Activated CD4-positive, alpha-beta memory T cell treated with anti-CD3 and anti-CD28 coated beads for 36 hours (primary cell): ENCODE results near the gene ATP6AP2. TPM values are rescaled to one million over a fixed set of nuclear protein-coding genes. Genes with fewer than 3 reads are reported as not detected.
A peak's percentile ranks its signal among the peaks of the same experiment; 100 is the strongest.

Source experiments
- CTCF ChIA-PET: fragments of 350-600 bp; sonication (Branson Sonifier 250); formaldehyde crosslinking; loops from one replicate; lab custom pipeline; 2021; ENCODE audit warnings: antibody characterized with exemption, inconsistent platforms; lab: Charles Lee
- POLR2A ChIA-PET: fragments of 350-600 bp; sonication (Branson Sonifier 250); formaldehyde crosslinking; loops from one replicate; lab custom pipeline; 2021; ENCODE audit warnings: antibody characterized with exemption; lab: Charles Lee
- DNase-seq: peaks from one replicate; pipeline ENCODE4 v3.0.0-alpha.2; 2020
- H3K27ac Mint-ChIP-seq: one replicate; pipeline ENCODE4 v1.8.0; 2021; ENCODE audit warnings: mixed read lengths
- H3K27me3 Mint-ChIP-seq: one replicate; pipeline ENCODE4 v1.8.0; 2021; ENCODE audit warnings: mixed read lengths
- H3K36me3 Mint-ChIP-seq: one replicate; pipeline ENCODE4 v1.8.0; 2021; ENCODE audit warnings: mixed read lengths
- H3K4me1 Mint-ChIP-seq: one replicate; pipeline ENCODE4 v1.8.0; 2021; ENCODE audit warnings: low read depth, mixed read lengths
- H3K4me3 Mint-ChIP-seq: one replicate; pipeline ENCODE4 v1.8.0; 2021; ENCODE audit warnings: mild to moderate bottlenecking, mixed read lengths
- H3K9me3 Mint-ChIP-seq: one replicate; pipeline ENCODE4 v1.8.0; 2021; ENCODE audit warnings: mixed read lengths
- intact Hi-C: fragments of 100-400 bp; cut with micrococcal nuclease; formaldehyde crosslinking; loops from one replicate; pipeline ENCODE4 v1.15.1; 2023
- total RNA-seq, 2 experiments: library from RNA; stranded (reverse); gene quantifications; one replicate each; pipeline ENCODE4 v1.2.3, GENCODE V29; 2021

ATP6AP2 gene
- total RNA-seq, 2 experiments from 2014 or later = 62.5 to 65.5 TPM

GRCh38 chrX:40617566-40617965, 36.8 kb downstream of the ATP6AP2 start:
- intact Hi-C loops = no loop called here
- H3K4me1 Mint-ChIP-seq = no peaks in the 10 kb centered on the region
- no peak overlapping the region for H3K4me3 Mint-ChIP-seq
- no peaks in the 10 kb centered on the region for H3K27me3 Mint-ChIP-seq
- no peaks in the 10 kb centered on the region for H3K36me3 Mint-ChIP-seq
- no peak for DNase-seq
- ChIA-PET POLR2A (no interaction called here), CTCF (no interaction called here)
- no peak overlapping the region for H3K27ac Mint-ChIP-seq
- H3K9me3 Mint-ChIP-seq = no peaks in the 10 kb centered on the region

GRCh38 chrX:40622479-40623138, 41.8 kb downstream of the ATP6AP2 start:
- Mint-ChIP-seq H3K36me3 (no peaks in the 10 kb centered on the region), H3K4me1 (no peaks in the 10 kb centered on the region)

GRCh38 chrX:40623139-40623536, 42.4 kb downstream of the ATP6AP2 start, which contains the start of gene MPC1L:
TSS of gene MPC1L (plus strand) at chrX:40623428. CDS start at chrX:40623566, 138 bp downstream.
- intact Hi-C loops = no loop called here
- Mint-ChIP-seq H3K27me3 (no peaks in the 10 kb centered on the region), H3K4me1 (no peaks in the 10 kb centered on the region), H3K4me3 (no peak within 1 kb of the TSS), H3K36me3 (no peaks in the 10 kb centered on the region), H3K27ac (no peak within 1 kb of the TSS), H3K9me3 (no peaks in the 10 kb centered on the region)
- DNase-seq = no peak
- ChIA-PET CTCF (no interaction called here), POLR2A (no interaction called here)

More at GRCh38 chrX:40622479-40623138, 41.8 kb downstream of the ATP6AP2 start:
- POLR2A ChIA-PET = no interaction called here
- CTCF ChIA-PET = no interaction called here
- H3K9me3 Mint-ChIP-seq = no peaks in the 10 kb centered on the region
- H3K27me3 Mint-ChIP-seq = no peaks in the 10 kb centered on the region
- DNase-seq = no peak
- intact Hi-C loops = no loop called here
- H3K4me3 Mint-ChIP-seq = no peak overlapping the region
- no peak overlapping the region for H3K27ac Mint-ChIP-seq

- Mint-ChIP-seq H3K27me3 (no peaks in the 10 kb centered on the region), H3K36me3 (no peaks in the 10 kb centered on the region), H3K27ac (no peak overlapping the region), H3K4me3 (no peak overlapping the region), H3K9me3 (no peaks in the 10 kb centered on the region), H3K4me1 (no peaks in the 10 kb centered on the region)
- ChIA-PET POLR2A (no interaction called here), CTCF (no interaction called here)
- DNase-seq = no peak
- intact Hi-C loops = no loop called here
Measured at GRCh38 chrX:40623665-40624064, 42.9 kb downstream of the ATP6AP2 start.

- Mint-ChIP-seq H3K36me3 (no peaks in the 10 kb centered on the region), H3K4me1 (no peaks in the 10 kb centered on the region), H3K4me3 (no peak overlapping the region), H3K9me3 (no peaks in the 10 kb centered on the region), H3K27me3 (no peaks in the 10 kb centered on the region), H3K27ac (no peak overlapping the region)
- CTCF ChIA-PET = no interaction called here
- no peak for DNase-seq
- intact Hi-C loops = no loop called here
- POLR2A ChIA-PET = no interaction called here
Measured at GRCh38 chrX:40625294-40625693, 44.5 kb downstream of the ATP6AP2 start.

GRCh38 chrX:40628506-40628905, 47.7 kb downstream of the ATP6AP2 start:
- H3K36me3 Mint-ChIP-seq = peaks cover 3% of the 10 kb centered on the region
- CTCF ChIA-PET = no interaction called here

GRCh38 chrX:40632199-40632598, 51.4 kb downstream of the ATP6AP2 start:
- no peak for DNase-seq
- H3K27me3 Mint-ChIP-seq = no peaks in the 10 kb centered on the region
- no peaks in the 10 kb centered on the region for H3K9me3 Mint-ChIP-seq
- intact Hi-C loops = no loop called here
- POLR2A ChIA-PET = no interaction called here
- H3K4me1 Mint-ChIP-seq = peaks cover 10% of the 10 kb centered on the region
- H3K36me3 Mint-ChIP-seq = peaks cover 23% of the 10 kb centered on the region
- no peak overlapping the region for H3K27ac Mint-ChIP-seq
- H3K4me3 Mint-ChIP-seq = no peak overlapping the region
- CTCF ChIA-PET = no interaction called here

More at GRCh38 chrX:40628506-40628905, 47.7 kb downstream of the ATP6AP2 start:
- intact Hi-C loops = no loop called here
- Mint-ChIP-seq H3K27ac (no peak overlapping the region), H3K4me1 (peaks cover 5% of the 10 kb centered on the region), H3K9me3 (no peaks in the 10 kb centered on the region), H3K27me3 (no peaks in the 10 kb centered on the region), H3K4me3 (no peak overlapping the region)
- DNase-seq = no peak
- POLR2A ChIA-PET = no interaction called here

GRCh38 chrX:40637687-40638086, 56.9 kb downstream of the ATP6AP2 start:
- H3K27ac Mint-ChIP-seq = no peak overlapping the region
- no peak for DNase-seq
- POLR2A ChIA-PET = no interaction called here
- H3K4me1 Mint-ChIP-seq = peaks cover 24% of the 10 kb centered on the region
- CTCF ChIA-PET = no interaction called here
- peaks cover 33% of the 10 kb centered on the region for H3K36me3 Mint-ChIP-seq
- intact Hi-C loops = no loop called here
- no peaks in the 10 kb centered on the region for H3K9me3 Mint-ChIP-seq
- H3K4me3 Mint-ChIP-seq = no peak overlapping the region
- H3K27me3 Mint-ChIP-seq = no peaks in the 10 kb centered on the region

GRCh38 chrX:40644176-40644575, 63.4 kb downstream of the ATP6AP2 start:
- DNase-seq = no peak
- H3K27ac Mint-ChIP-seq = no peak overlapping the region
- intact Hi-C loops = loop anchor here (2.0 kb wide), 1 partner anchor 99 kb away; no protein-coding TSS in a partner anchor
- H3K36me3 Mint-ChIP-seq = peaks cover 14% of the 10 kb centered on the region
- ChIA-PET POLR2A (no interaction called here), CTCF (interaction anchor here (1.7 to 2.1 kb wide), 2 partner anchors 100 to 105 kb away, joined by 5 to 6 read pairs; no protein-coding TSS in a partner anchor)
- H3K4me1 Mint-ChIP-seq = peaks cover 28% of the 10 kb centered on the region
- H3K9me3 Mint-ChIP-seq = no peaks in the 10 kb centered on the region
- no peaks in the 10 kb centered on the region for H3K27me3 Mint-ChIP-seq
- no peak overlapping the region for H3K4me3 Mint-ChIP-seq

- no peaks in the 10 kb centered on the region for H3K27me3 Mint-ChIP-seq
- POLR2A ChIA-PET = no interaction called here
- CTCF ChIA-PET = interaction anchor here (1.7 to 1.8 kb wide), 2 partner anchors 100 to 101 kb away, joined by 5 to 7 read pairs; no protein-coding TSS in a partner anchor
- H3K9me3 Mint-ChIP-seq = no peaks in the 10 kb centered on the region
- H3K36me3 Mint-ChIP-seq = peaks cover 14% of the 10 kb centered on the region
- peak overlapping the region; percentile 82 for H3K4me3 Mint-ChIP-seq
- peak; percentile 61 for DNase-seq
- intact Hi-C loops = loop anchor here (2.0 kb wide), 1 partner anchor 100 kb away; no protein-coding TSS in a partner anchor
- H3K27ac Mint-ChIP-seq = peak overlapping the region; percentile 97
- H3K4me1 Mint-ChIP-seq = peaks cover 28% of the 10 kb centered on the region
Measured at GRCh38 chrX:40644821-40645358, 64.1 kb downstream of the ATP6AP2 start.

GRCh38 chrX:40646489-40647306, 65.9 kb downstream of the ATP6AP2 start:
- no peaks in the 10 kb centered on the region for H3K9me3 Mint-ChIP-seq
- no peaks in the 10 kb centered on the region for H3K27me3 Mint-ChIP-seq
- peak overlapping the region; percentile 94 for H3K27ac Mint-ChIP-seq
- H3K36me3 Mint-ChIP-seq = peaks cover 14% of the 10 kb centered on the region
- POLR2A ChIA-PET = interaction anchor here (0.6 to 2.0 kb wide), 3 partner anchors 57 to 630 kb away, joined by 3 to 9 read pairs (median 4); partner anchors contain the start of gene USP9X
- peak overlapping the region; percentile 96 for H3K4me3 Mint-ChIP-seq
- CTCF ChIA-PET = interaction anchor here (1.8 to 1.9 kb wide), 2 partner anchors 102 to 147 kb away, joined by 7 to 15 read pairs; no protein-coding TSS in a partner anchor
- peaks cover 27% of the 10 kb centered on the region for H3K4me1 Mint-ChIP-seq
- intact Hi-C loops = loop anchor here (1.0 to 2.0 kb wide), 6 partner anchors 66 to 471 kb away; partner anchors contain the start of genes ATP6AP2, MED14 and USP9X
- peak; percentile 41 for DNase-seq
